Measurements from ENCODE around the gene USF2. TPM values are rescaled to one million over a fixed set of nuclear protein-coding genes. Genes with fewer than 3 reads are reported as not detected.

The USF2 gene
- polyA plus RNA-seq, 3 donors = 2.7 to 248 (median 5.0) TPM

DNA sequence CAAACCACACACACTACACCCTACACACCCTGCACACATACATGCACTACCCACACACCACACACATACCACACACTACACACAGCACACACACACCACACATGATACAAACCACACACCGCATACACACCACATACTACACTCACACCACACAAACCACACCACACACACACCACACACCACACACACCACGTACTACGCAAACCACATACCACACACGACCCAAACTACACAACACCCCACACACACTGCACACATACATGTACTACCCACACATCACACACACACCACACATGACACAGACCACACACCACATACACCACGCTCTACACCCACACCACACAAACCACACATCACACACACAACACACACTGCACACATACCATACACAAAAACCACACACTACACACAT, 29.8 kb downstream of the USF2 start:
- H3K36me3 Mint-ChIP-seq = no peaks in the 10 kb centered on the region
- Histone ChIP-seq H4K20me1 (ENCODE audit: insufficient read depth, low read length) (no peaks in the 10 kb centered on the region), H3K79me2 (ENCODE audit: insufficient read depth, low read length) (no peaks in the 10 kb centered on the region), H3K9ac (ENCODE audit: insufficient read depth, low read length, poor library complexity, severe bottlenecking) (no peak overlapping the region), H3K9me3 (replicated peaks in 1 of 2; ENCODE audit: control insufficient read depth in 1 of 2, insufficient read depth in 1 of 2, low read length in 2 of 2) (no peaks in the 10 kb centered on the region), H3K27me3 (ENCODE audit: control insufficient read depth in 2 of 2, insufficient read depth in 2 of 2, low read length in 2 of 2) (peaks cover 0 to 7% of the 10 kb centered on the region in 2 donors), H3K4me1 (ENCODE audit: control insufficient read depth in 1 of 2, insufficient read depth in 2 of 2, low read length in 2 of 2) (peaks cover 12 to 13% of the 10 kb centered on the region in 2 donors), H3K27ac (ENCODE audit: low read depth in 1 of 2, low read length in 2 of 2) (no peak overlapping the region), H3K4me3 (replicated peaks in 1 of 3; ENCODE audit: low read depth in 2 of 3, low read length in 3 of 3) (no peak overlapping the region), H3K36me3 (replicated peaks in 1 of 2; ENCODE audit: control insufficient read depth in 1 of 2, insufficient read depth in 2 of 2, low read length in 2 of 2) (no peaks in the 10 kb centered on the region), H3K4me2 (replicated peaks; ENCODE audit: extremely low read depth, low read length, poor library complexity, severe bottlenecking) (no peak overlapping the region), H2AFZ (ENCODE audit: insufficient read depth, low read depth, low read length, poor library complexity, severe bottlenecking) (no peak overlapping the region)
- 90% methylated on average over 5 of the region's 5 CpGs for WGBS (ENCODE audit: insufficient coverage)
- H3K9me3 Mint-ChIP-seq = no peaks in the 10 kb centered on the region
- peaks cover 0 to 11% (median 11%) of the 10 kb centered on the region in 3 donors for H3K27me3 Mint-ChIP-seq (ENCODE audit: low read depth in 3 of 3)
- TF ChIP-seq CTCF (IDR thresholded peaks at IDR 0.05) = no peak
- no peak overlapping the region for H3K27ac Mint-ChIP-seq
- peaks cover 17% of the 10 kb centered on the region for H3K4me1 Mint-ChIP-seq
- H3K4me3 Mint-ChIP-seq = no peak overlapping the region
- no peak for DNase-seq
- intact Hi-C loops (cut with micrococcal nuclease) = no loop called here

DNA sequence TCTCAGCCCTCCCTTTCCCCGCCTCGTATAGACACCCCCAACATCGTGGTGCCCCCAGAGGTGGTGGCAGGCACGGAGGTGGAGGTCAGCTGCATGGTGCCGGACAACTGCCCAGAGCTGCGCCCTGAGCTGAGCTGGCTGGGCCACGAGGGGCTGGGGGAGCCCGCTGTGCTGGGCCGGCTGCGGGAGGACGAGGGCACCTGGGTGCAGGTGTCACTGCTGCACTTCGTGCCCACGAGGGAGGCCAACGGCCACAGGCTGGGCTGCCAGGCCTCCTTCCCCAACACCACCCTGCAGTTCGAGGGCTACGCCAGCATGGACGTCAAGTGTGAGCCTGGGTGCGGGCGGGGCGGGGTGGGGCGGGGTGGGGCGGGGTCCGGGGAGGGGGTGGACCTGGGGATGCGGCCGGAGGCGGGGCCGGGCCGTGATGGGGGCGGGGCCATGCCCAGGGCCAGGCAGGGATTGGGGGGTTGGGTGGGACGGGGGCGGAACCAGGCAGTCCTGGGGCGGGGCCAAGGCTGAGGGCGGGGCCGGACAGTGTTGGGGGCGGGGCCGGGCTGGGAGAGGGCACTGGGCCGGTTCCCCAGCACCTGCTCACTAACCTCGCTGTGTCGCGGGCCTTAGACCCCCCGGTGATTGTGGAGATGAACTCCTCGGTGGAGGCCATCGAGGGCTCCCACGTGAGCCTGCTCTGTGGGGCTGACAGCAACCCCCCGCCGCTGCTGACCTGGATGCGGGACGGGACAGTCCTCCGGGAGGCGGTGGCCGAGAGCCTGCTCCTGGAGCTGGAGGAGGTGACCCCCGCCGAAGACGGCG, 31.0 kb downstream of the USF2 start:
- Mint-ChIP-seq H3K27me3 (ENCODE audit: low read depth in 3 of 3) (peaks cover 0 to 11% (median 9%) of the 10 kb centered on the region in 3 donors), H3K36me3 (no peaks in the 10 kb centered on the region), H3K4me1 (peaks cover 20% of the 10 kb centered on the region), H3K4me3 (no peak overlapping the region), H3K9me3 (no peaks in the 10 kb centered on the region), H3K27ac (no peak overlapping the region)
- WGBS (ENCODE audit: insufficient coverage) = 95% methylated on average over 31 of the region's 55 CpGs
- Histone ChIP-seq H3K4me3 (replicated peaks in 1 of 3; ENCODE audit: low read depth in 2 of 3, low read length in 3 of 3) (no peak overlapping the region), H3K36me3 (replicated peaks in 1 of 2; ENCODE audit: control insufficient read depth in 1 of 2, insufficient read depth in 2 of 2, low read length in 2 of 2) (no peaks in the 10 kb centered on the region), H3K4me1 (ENCODE audit: control insufficient read depth in 1 of 2, insufficient read depth in 2 of 2, low read length in 2 of 2) (peaks cover 12 to 13% of the 10 kb centered on the region in 2 donors), H3K27me3 (ENCODE audit: control insufficient read depth in 2 of 2, insufficient read depth in 2 of 2, low read length in 2 of 2) (peaks cover 0 to 7% of the 10 kb centered on the region in 2 donors), H2AFZ (ENCODE audit: insufficient read depth, low read depth, low read length, poor library complexity, severe bottlenecking) (no peak overlapping the region), H3K9me3 (replicated peaks in 1 of 2; ENCODE audit: control insufficient read depth in 1 of 2, insufficient read depth in 1 of 2, low read length in 2 of 2) (no peaks in the 10 kb centered on the region), H3K27ac (ENCODE audit: low read depth in 1 of 2, low read length in 2 of 2) (no peak overlapping the region), H3K4me2 (replicated peaks; ENCODE audit: extremely low read depth, low read length, poor library complexity, severe bottlenecking) (no peak overlapping the region), H4K20me1 (ENCODE audit: insufficient read depth, low read length) (no peaks in the 10 kb centered on the region), H3K79me2 (ENCODE audit: insufficient read depth, low read length) (no peaks in the 10 kb centered on the region), H3K9ac (ENCODE audit: insufficient read depth, low read length, poor library complexity, severe bottlenecking) (no peak overlapping the region)
- no peak for DNase-seq
- intact Hi-C loops (cut with micrococcal nuclease) = loop anchor here in 1 of 2 donors (10.0 kb wide), 1 partner anchor 55 kb away; the partner anchor contains the start of gene FFAR3
- no peak for TF ChIP-seq CTCF (IDR thresholded peaks at IDR 0.05)
